ENCODE results near the gene WDR88.
A peak's percentile ranks its signal among the peaks of the same experiment; 100 is the strongest.

WDR88 gene

GRCh38 chr19:33102893-33103292 is 29.0 kb upstream of the WDR88 start:
- Histone ChIP-seq H3K27me3 (replicated peaks) (no peaks in the 10 kb centered on the region), H3K4me3 (ENCODE audit: low read depth, low read length) (no peak overlapping the region), H3K36me3 (replicated peaks) (peaks cover 30% of the 10 kb centered on the region), H3K27ac (no peak overlapping the region)
- no peak for DNase-seq
- no peak for TF ChIP-seq CTCF (IDR thresholded peaks at IDR 0.05; ENCODE audit: low read depth, low read length, missing control alignments)
- in situ Hi-C loops (cut with HindIII; ENCODE audit: low pct_ligation_motif_present, low sequenced_read_pairs): no loop called here

GRCh38 chr19:33108161-33108560 is 23.8 kb upstream of the WDR88 start:
- Histone ChIP-seq H3K36me3 (replicated peaks) (peaks cover 18% of the 10 kb centered on the region), H3K4me3 (ENCODE audit: low read depth, low read length) (no peak overlapping the region), H3K27ac (no peak overlapping the region), H3K27me3 (replicated peaks) (no peaks in the 10 kb centered on the region)
- no peak for DNase-seq
- in situ Hi-C loops (cut with HindIII; ENCODE audit: low pct_ligation_motif_present, low sequenced_read_pairs): no loop called here
- no peak for TF ChIP-seq CTCF (IDR thresholded peaks at IDR 0.05; ENCODE audit: low read depth, low read length, missing control alignments)

- DNase-seq: peak; percentile 83
- Histone ChIP-seq H3K36me3 (replicated peaks) (peaks cover 21% of the 10 kb centered on the region), H3K27ac (peak overlapping the region; percentile 30), H3K4me3 (ENCODE audit: low read depth, low read length) (no peak overlapping the region), H3K27me3 (replicated peaks) (no peaks in the 10 kb centered on the region)
- TF ChIP-seq CTCF (IDR thresholded peaks at IDR 0.05; ENCODE audit: low read depth, low read length, missing control alignments): no peak
- in situ Hi-C loops (cut with HindIII; ENCODE audit: low pct_ligation_motif_present, low sequenced_read_pairs): no loop called here
Measured at GRCh38 chr19:33110137-33110910, 21.6 kb upstream of the WDR88 start.

GRCh38 chr19:33111587-33111986 is 20.3 kb upstream of the WDR88 start:
- in situ Hi-C loops (cut with HindIII; ENCODE audit: low pct_ligation_motif_present, low sequenced_read_pairs): no loop called here
- Histone ChIP-seq H3K27ac (no peak overlapping the region), H3K27me3 (replicated peaks) (no peaks in the 10 kb centered on the region), H3K4me3 (ENCODE audit: low read depth, low read length) (no peak overlapping the region), H3K36me3 (replicated peaks) (peaks cover 23% of the 10 kb centered on the region)
- no peak for TF ChIP-seq CTCF (IDR thresholded peaks at IDR 0.05; ENCODE audit: low read depth, low read length, missing control alignments)
- DNase-seq: no peak

DNA sequence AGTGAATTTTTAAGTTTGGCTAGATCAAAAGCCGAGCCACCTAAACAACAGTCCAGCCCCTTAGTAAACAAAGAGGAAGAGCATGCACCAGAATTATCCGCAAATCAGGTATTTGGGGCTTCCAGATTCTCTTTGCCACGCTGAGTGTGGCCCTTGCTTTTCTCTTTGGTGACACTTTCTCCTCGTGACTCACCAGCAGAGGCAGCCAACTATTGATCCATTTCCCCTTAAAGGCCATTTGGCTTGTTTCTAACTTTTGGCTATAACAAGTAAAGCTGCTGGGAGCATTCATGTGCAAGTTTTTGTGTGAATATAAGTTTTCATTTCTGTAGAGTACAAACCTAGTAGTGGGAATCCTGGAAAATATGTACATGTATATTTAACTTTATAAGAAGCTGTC is 17.6 kb upstream of the WDR88 start:
- in situ Hi-C loops (cut with HindIII; ENCODE audit: low pct_ligation_motif_present, low sequenced_read_pairs): no loop called here
- DNase-seq: no peak
- Histone ChIP-seq H3K27me3 (replicated peaks) (no peaks in the 10 kb centered on the region), H3K27ac (no peak overlapping the region), H3K36me3 (replicated peaks) (peaks cover 25% of the 10 kb centered on the region), H3K4me3 (ENCODE audit: low read depth, low read length) (no peak overlapping the region)
- no peak for TF ChIP-seq CTCF (IDR thresholded peaks at IDR 0.05; ENCODE audit: low read depth, low read length, missing control alignments)

GRCh38 chr19:33117501-33117900 is 14.4 kb upstream of the WDR88 start:
- Histone ChIP-seq H3K4me3 (ENCODE audit: low read depth, low read length) (no peak overlapping the region), H3K27ac (no peak overlapping the region), H3K27me3 (replicated peaks) (no peaks in the 10 kb centered on the region), H3K36me3 (replicated peaks) (peaks cover 22% of the 10 kb centered on the region)
- TF ChIP-seq CTCF (IDR thresholded peaks at IDR 0.05; ENCODE audit: low read depth, low read length, missing control alignments): no peak
- DNase-seq: no peak
- in situ Hi-C loops (cut with HindIII; ENCODE audit: low pct_ligation_motif_present, low sequenced_read_pairs): no loop called here
